Measurements from ENCODE around the gene SLC34A1.

GRCh38 chr5:177438468-177438867, 54.2 kb downstream of the SLC34A1 start:
- no peak for TF ChIP-seq REST (IDR thresholded peaks at IDR 0.05)
- TF ChIP-seq EGR1 (IDR thresholded peaks at IDR 0.05; ENCODE audit: low read depth in 2 of 2) = no peak
- no peak for TF ChIP-seq CTCF (IDR thresholded peaks at IDR 0.05; ENCODE audit: low read depth, low read length, missing input control)
- TF ChIP-seq RAD21 (IDR thresholded peaks at IDR 0.05) = no peak
- no peak for TF ChIP-seq ATF3 (IDR thresholded peaks at IDR 0.05)
- no peak for TF ChIP-seq TAF1 (conservative IDR thresholded peaks at IDR 0.05)
- no peak for TF ChIP-seq YY1 (IDR thresholded peaks at IDR 0.05)
- TF ChIP-seq HNF4A (conservative IDR thresholded peaks at IDR 0.05) = no peak
- TF ChIP-seq JUND (IDR thresholded peaks at IDR 0.05) = no peak
- TF ChIP-seq MAX (IDR thresholded peaks at IDR 0.05) = no peak
- no peak for TF ChIP-seq ZBTB33 (IDR thresholded peaks at IDR 0.05)
- no peak for TF ChIP-seq GABPA (IDR thresholded peaks at IDR 0.05 in 1 of 2, conservative IDR thresholded peaks at IDR 0.05 in 1 of 2)
- no peak for TF ChIP-seq FOXA1 (IDR thresholded peaks at IDR 0.05)
